Subcutaneous adipose tissue (tissue), 4 donors: Measurements from ENCODE around the gene KAZN. TPM values are rescaled to one million over a fixed set of nuclear protein-coding genes. Genes with fewer than 3 reads are reported as not detected.

Experiments
- total RNA-seq, 4 donors: library from RNA; depleted of rRNA; stranded (reverse); fragments of >200 nt; gene quantifications; one replicate each; pipeline ENCODE4 v1.1.0, GENCODE V29; 2016
- TF ChIP-seq, protein P1 (sequence below): fragments of 450-650 bp; IDR thresholded peaks from one replicate; pipeline ENCODE4 v1.5.1; 2016; ENCODE audit warnings: low read depth, mild to moderate bottlenecking, control low read depth, antibody characterized with exemption, moderate library complexity

The KAZN gene
- total RNA-seq, 4 donors from 2014 or later = 7.5 to 22.2 (median 10.4) TPM

DNA sequence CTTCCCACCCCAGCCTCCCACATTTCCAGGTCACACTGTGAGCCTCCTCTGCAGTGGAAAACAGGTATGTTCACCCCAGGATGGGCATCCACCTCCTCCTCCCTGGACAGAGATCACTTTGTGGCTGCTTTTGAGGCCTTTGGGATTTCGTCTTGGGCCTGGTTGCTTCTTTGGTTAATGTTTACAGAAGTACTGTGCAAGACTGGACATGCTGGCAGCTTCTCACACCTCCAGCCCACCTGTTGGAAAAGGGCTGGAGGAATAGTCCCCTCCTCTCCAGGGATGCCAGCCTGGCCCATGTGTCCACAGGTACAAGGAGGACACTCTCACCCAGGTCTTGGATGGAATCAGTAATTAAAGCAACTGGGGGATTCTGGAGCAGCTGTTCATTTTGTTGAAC, 56.1 kb downstream of the KAZN start:
- TF ChIP-seq, protein P1, sequence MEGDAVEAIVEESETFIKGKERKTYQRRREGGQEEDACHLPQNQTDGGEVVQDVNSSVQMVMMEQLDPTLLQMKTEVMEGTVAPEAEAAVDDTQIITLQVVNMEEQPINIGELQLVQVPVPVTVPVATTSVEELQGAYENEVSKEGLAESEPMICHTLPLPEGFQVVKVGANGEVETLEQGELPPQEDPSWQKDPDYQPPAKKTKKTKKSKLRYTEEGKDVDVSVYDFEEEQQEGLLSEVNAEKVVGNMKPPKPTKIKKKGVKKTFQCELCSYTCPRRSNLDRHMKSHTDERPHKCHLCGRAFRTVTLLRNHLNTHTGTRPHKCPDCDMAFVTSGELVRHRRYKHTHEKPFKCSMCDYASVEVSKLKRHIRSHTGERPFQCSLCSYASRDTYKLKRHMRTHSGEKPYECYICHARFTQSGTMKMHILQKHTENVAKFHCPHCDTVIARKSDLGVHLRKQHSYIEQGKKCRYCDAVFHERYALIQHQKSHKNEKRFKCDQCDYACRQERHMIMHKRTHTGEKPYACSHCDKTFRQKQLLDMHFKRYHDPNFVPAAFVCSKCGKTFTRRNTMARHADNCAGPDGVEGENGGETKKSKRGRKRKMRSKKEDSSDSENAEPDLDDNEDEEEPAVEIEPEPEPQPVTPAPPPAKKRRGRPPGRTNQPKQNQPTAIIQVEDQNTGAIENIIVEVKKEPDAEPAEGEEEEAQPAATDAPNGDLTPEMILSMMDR = no peak

DNA sequence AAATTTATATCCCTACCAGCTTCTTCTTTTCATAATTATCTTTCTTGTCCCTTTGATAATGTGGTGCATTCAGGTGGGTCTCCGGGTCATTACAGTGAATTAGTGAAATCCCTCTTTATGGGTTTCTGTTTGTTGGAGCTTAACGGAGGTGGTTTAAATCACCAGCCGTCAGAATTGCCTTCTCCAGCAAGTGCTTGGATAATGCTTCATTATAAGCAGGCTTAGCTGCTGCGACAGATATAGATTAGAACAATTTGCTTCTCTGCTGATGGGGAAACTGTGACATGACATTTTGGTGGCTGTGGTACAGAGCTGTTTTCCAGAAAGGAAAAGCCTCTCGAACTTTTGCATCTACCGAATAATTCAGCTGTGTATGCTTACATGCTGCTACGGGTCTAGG, 56.9 kb downstream of the KAZN start:
- TF ChIP-seq, protein P1 = no peak

DNA sequence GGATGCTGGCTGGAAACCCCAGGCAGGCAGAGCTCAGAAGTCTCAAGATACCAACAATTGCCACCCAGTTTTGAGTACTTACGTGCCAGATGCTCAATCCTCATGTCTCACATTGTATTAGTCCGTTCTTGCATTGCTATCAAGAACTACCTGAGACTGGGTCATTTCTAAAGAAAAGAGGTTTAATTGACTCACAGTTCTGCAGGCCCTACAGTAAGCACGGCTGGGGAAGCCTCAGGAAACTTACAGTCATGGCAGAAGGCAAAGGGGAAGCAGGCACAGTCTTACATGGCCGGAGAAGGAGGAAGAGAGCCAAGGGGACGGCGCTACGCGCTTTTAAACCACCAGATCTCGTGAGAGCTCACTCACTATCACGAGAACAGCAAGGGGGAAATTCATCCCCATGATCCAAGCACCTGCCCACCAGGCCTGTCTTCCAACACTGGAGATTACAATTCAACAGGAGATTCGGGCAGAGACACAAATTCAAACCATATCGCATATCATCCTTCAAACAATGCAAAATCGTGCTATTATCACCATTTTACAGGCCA, 58.0 kb downstream of the KAZN start:
- TF ChIP-seq, protein P1 = no peak

DNA sequence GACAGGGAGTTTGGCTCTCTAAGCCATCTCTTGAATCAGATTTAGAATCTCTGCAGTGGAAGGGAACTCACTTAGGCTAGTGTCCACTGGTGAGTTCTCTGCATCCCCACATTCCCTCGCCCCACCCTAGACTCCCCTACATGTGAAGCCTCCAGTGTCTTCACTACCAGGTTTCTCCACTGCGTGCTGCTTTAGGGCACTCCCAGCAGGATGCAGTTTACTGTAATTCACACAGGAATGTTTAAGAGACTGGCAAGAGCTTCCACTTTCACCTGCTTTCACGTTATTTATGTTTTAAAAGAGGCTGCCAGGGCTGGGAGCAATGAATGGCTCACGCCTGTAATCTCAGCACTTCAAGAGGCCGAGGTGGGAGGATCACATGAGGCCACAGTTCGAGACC, 60.2 kb downstream of the KAZN start:
- TF ChIP-seq, protein P1 = no peak

DNA sequence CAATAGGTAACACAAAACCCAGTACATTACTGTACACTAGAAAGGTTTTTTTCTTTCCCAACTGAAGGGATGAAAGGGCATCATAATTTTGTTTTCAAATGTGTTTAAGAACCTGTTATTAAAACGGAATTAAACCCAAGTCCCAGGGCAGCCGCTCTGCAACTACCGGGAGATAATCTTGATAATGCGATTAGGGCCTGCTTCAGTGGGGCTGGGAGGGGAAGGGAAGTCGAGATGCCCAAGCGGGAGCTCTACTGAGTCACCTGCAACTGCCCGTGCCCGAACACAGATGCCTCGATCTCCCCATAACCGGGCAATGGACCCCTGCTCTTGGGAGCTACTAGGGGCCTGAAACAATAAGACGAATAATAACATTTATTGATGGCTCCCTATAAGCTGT, 61.4 kb downstream of the KAZN start:
- TF ChIP-seq, protein P1 = no peak

DNA sequence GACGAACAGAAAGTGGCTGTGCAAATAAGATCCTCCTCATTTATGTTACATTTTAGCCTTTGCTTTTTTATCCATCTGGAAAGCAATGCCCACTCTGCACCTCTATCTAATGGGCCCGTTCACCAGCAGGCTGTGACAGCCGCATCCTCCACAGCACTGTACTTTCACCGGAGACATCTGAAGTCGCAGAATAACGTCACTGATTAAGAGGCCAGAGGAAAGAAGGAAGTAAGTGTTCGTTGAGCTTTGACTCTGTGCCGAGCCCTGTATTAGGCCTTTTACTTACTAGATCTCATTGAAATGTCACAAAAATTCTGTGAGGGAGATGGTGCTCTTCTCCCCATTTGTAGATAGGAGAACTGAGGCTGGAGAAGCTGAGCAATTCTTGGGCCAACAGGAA, 62.3 kb downstream of the KAZN start:
- TF ChIP-seq, protein P1 = no peak

DNA sequence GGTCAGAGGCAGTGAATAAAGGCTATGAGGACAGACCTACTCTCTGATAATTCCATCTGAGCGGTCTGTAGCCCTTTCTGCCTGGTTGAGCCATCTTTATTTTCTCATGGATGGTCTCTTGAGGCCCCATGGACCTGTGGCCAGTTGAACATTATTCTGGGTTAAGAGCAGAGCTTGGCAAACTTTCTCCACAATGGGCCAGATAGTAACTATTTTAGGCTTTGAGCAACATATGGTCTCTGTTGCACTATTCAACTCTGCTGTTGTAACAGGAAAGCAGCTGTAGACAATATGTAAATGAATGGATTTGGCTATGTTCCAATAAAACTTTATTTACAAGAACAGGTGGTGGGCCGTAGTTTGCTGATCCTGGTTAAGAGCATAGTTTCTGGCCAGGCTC, 62.7 kb downstream of the KAZN start:
- TF ChIP-seq, protein P1 = no peak
